ENCODE data around the gene HK1. TPM values are rescaled to one million over a fixed set of nuclear protein-coding genes. Genes with fewer than 3 reads are reported as not detected.

The HK1 gene
- total and polyA plus RNA-seq, 2 of the 4 experiments (the other 2 are of a cell fraction), result 53.7 to 90.5 TPM

DNA sequence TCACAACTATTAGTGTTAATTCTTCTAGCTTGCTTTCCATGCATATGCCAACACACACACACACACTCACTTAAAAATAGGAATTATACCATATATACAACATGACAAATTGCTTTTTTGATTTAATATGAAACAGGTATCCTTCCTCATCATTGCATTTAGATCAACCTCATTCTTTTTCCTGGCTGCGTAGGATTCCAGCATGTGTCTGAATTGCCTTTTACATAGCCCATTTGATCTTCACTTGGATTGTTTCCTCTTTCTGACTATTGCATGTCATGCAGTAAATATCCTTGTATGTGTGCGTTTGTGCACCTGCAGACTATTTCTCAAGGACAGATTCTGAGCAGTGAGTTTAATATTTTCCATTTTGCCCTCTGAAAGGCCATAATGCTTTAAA, 110.2 kb downstream of the HK1 start:
- TF ChIP-seq RCOR1 (IDR thresholded peaks at IDR 0.05; ENCODE audit: insufficient replicate concordance, low read length) (no peak), MXI1 (IDR thresholded peaks at IDR 0.05; ENCODE audit: borderline replicate concordance, low read depth, low read length) (no peak), CHD1 (IDR thresholded peaks at IDR 0.05; ENCODE audit: low read depth, low read length) (no peak), FOS (IDR thresholded peaks at IDR 0.05; ENCODE audit: low read depth, low read length) (no peak), MAFK (IDR thresholded peaks at IDR 0.05; ENCODE audit: low read depth, low read length) (no peak), NFE2L2 (IDR thresholded peaks at IDR 0.05; ENCODE audit: low read depth, low read length) (no peak), MAZ (IDR thresholded peaks at IDR 0.05; ENCODE audit: borderline replicate concordance, low read depth, low read length) (no peak), BHLHE40 (IDR thresholded peaks at IDR 0.05; ENCODE audit: low read depth, low read length) (no peak), POLR2A (IDR thresholded peaks at IDR 0.05; ENCODE audit: low read depth, low read length) (no peak), RFX5 (IDR thresholded peaks at IDR 0.05; ENCODE audit: low read depth, low read length) (no peak), RAD21 (IDR thresholded peaks at IDR 0.05; ENCODE audit: low read length) (no peak), SMC3 (IDR thresholded peaks at IDR 0.05; ENCODE audit: low read depth, low read length) (no peak), CEBPB (IDR thresholded peaks at IDR 0.05; ENCODE audit: low read depth, low read length) (no peak)
- TF ChIP-seq, protein P1, sequence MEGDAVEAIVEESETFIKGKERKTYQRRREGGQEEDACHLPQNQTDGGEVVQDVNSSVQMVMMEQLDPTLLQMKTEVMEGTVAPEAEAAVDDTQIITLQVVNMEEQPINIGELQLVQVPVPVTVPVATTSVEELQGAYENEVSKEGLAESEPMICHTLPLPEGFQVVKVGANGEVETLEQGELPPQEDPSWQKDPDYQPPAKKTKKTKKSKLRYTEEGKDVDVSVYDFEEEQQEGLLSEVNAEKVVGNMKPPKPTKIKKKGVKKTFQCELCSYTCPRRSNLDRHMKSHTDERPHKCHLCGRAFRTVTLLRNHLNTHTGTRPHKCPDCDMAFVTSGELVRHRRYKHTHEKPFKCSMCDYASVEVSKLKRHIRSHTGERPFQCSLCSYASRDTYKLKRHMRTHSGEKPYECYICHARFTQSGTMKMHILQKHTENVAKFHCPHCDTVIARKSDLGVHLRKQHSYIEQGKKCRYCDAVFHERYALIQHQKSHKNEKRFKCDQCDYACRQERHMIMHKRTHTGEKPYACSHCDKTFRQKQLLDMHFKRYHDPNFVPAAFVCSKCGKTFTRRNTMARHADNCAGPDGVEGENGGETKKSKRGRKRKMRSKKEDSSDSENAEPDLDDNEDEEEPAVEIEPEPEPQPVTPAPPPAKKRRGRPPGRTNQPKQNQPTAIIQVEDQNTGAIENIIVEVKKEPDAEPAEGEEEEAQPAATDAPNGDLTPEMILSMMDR (conservative IDR thresholded peaks at IDR 0.05; ENCODE audit: low read depth, low read length), result no peak
- TF ChIP-seq, protein P2, sequence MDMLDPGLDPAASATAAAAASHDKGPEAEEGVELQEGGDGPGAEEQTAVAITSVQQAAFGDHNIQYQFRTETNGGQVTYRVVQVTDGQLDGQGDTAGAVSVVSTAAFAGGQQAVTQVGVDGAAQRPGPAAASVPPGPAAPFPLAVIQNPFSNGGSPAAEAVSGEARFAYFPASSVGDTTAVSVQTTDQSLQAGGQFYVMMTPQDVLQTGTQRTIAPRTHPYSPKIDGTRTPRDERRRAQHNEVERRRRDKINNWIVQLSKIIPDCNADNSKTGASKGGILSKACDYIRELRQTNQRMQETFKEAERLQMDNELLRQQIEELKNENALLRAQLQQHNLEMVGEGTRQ (IDR thresholded peaks at IDR 0.05; ENCODE audit: low read depth, low read length), result no peak
- TF ChIP-seq, protein P3, sequence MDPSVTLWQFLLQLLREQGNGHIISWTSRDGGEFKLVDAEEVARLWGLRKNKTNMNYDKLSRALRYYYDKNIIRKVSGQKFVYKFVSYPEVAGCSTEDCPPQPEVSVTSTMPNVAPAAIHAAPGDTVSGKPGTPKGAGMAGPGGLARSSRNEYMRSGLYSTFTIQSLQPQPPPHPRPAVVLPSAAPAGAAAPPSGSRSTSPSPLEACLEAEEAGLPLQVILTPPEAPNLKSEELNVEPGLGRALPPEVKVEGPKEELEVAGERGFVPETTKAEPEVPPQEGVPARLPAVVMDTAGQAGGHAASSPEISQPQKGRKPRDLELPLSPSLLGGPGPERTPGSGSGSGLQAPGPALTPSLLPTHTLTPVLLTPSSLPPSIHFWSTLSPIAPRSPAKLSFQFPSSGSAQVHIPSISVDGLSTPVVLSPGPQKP (IDR thresholded peaks at IDR 0.05; ENCODE audit: borderline replicate concordance, low read depth, low read length), result no peak
- intact Hi-C loops (cut with micrococcal nuclease), result no loop called here
- Histone ChIP-seq H3K23ac (ENCODE audit: low read depth, low read length) (no peak overlapping the region), H3K9me3 (ENCODE audit: control insufficient read depth, insufficient read depth, low read length) (no peaks in the 10 kb centered on the region), H3K4me2 (ENCODE audit: low read depth, low read length) (no peak overlapping the region), H2AK5ac (ENCODE audit: low read depth, low read length) (no peak overlapping the region), H4K20me1 (ENCODE audit: insufficient read depth, low read length) (peaks cover 18% of the 10 kb centered on the region), H2BK120ac (ENCODE audit: low read depth, low read length) (no peak overlapping the region), H3K4me3 (ENCODE audit: insufficient read depth, low read depth, low read length) (no peak overlapping the region), H2AK9ac (replicated peaks; ENCODE audit: low read depth, low read length, poor library complexity) (no peak overlapping the region), H3K79me1 (ENCODE audit: low read depth in 1 of 2, low read length in 2 of 2) (peaks cover 12 to 21% of the 10 kb centered on the region in 2 experiments), H3K9me1 (ENCODE audit: insufficient read depth, low read length) (peaks cover 2% of the 10 kb centered on the region; the same call in 1 of the 2 replicates), H3K4ac (ENCODE audit: low read depth, low read length) (no peak overlapping the region), H3K27me3 (ENCODE audit: control insufficient read depth, insufficient read depth, low read length) (no peaks in the 10 kb centered on the region), H3K4me1 (ENCODE audit: control insufficient read depth, insufficient read depth, low read length) (peaks cover 3% of the 10 kb centered on the region; the same call in 1 of the 2 replicates), H3K18ac (ENCODE audit: low read depth, low read length) (no peak overlapping the region), H2BK15ac (ENCODE audit: low read depth, low read length) (no peak overlapping the region), H2BK5ac (ENCODE audit: low read depth, low read length, poor library complexity, severe bottlenecking) (no peak overlapping the region), H2BK20ac (ENCODE audit: low read depth, low read length) (no peak overlapping the region), H4K91ac (ENCODE audit: insufficient read depth, low read depth, low read length) (no peak overlapping the region), H3K14ac (replicated peaks; ENCODE audit: low read depth, low read length) (no peak overlapping the region), H4K8ac (ENCODE audit: low read depth in 2 of 2, low read length in 2 of 2) (no peak overlapping the region), H3K9ac (ENCODE audit: low read depth, low read length) (no peak overlapping the region), H2AFZ (replicated peaks; ENCODE audit: low read length, poor library complexity) (no peak overlapping the region), H3K36me3 (ENCODE audit: control insufficient read depth, insufficient read depth, low read length) (peaks cover 35% of the 10 kb centered on the region), H3K27ac (ENCODE audit: insufficient read depth, low read length) (no peak overlapping the region), H3K56ac (ENCODE audit: extremely low read depth, insufficient read depth, low read length) (no peak overlapping the region), H4K5ac (ENCODE audit: low read depth, low read length) (no peak overlapping the region)
- no peak for DNase-seq
- ATAC-seq (ENCODE audit: low read depth), result no peak
- dilution Hi-C loops (cut with HindIII; ENCODE audit: low sequenced_read_pairs, unreplicated experiment), result no loop called here
- in situ Hi-C loops (cut with MboI; ENCODE audit: low sequenced_read_pairs), result no loop called here
- ChIA-PET CTCF (no interaction called here), POLR2A (ENCODE audit: unreplicated experiment) (no interaction called here)
- no TSS peak for BruUV-seq (replicated peaks)
- no CpG with 5 or more reads among the region's 2 CpGs for WGBS, 2 experiments (ENCODE audit: extremely low coverage in 2 of 2, insufficient read length in 1 of 2)
